Measurements from ENCODE around the gene MUC20.

The MUC20 gene

DNA sequence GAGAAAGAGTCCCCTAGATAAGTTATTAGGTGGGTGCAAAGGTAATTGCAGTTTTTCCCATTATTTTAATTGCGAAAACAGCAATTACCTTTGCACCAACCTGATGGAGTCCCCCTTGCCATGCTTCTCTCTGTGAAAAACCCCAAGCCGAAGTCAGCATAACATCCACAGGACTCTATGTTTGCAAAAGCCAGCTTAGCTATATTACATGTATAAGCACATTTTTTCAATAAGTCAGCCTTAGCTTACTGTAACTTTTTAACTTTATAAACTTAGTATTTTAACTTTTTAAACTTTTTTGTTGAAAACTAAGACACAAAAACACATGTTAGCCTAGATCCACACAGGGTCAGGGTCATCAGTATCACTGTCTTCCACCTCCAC is 21.4 kb upstream of the MUC20 start:
- Histone ChIP-seq H3K79me2 (ENCODE audit: insufficient read depth, low read depth) (no peaks in the 10 kb centered on the region), H3K4me2 (no peak overlapping the region), H3K4me3 (IDR thresholded peaks at IDR 0.05; ENCODE audit: insufficient read depth, low read depth, low read length) (no peak overlapping the region), H3K27ac (no peak overlapping the region), H3K4me1 (ENCODE audit: low read depth, poor library complexity, severe bottlenecking) (no peaks in the 10 kb centered on the region), H4K20me1 (ENCODE audit: insufficient read depth) (no peaks in the 10 kb centered on the region), H3K27me3 (ENCODE audit: insufficient read depth, low read depth) (no peaks in the 10 kb centered on the region), H3K36me3 (ENCODE audit: insufficient read depth) (no peaks in the 10 kb centered on the region), H3K9ac (no peak overlapping the region), H2AFZ (ENCODE audit: low read depth) (no peak overlapping the region)
- TF ChIP-seq CTCF (conservative IDR thresholded peaks at IDR 0.05; ENCODE audit: low read depth, low read length) = no peak

DNA sequence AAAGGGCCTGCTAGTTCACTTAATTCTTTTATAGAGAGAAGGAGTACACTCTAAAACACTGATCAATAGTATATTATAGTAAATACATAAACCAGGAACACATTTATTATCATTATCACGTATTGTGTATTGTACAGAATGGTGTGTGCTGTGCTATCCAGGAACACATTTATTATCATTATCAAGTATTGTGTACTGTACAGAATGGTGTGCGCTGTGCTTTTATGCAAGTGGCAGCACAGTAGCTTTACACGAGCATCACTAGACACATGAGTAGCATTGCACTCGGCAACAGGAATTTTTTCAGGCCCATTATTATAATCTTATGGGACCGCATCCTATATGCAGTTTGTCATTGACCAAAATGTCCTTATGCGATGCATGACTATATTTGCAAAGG is 20.9 kb upstream of the MUC20 start:
- Histone ChIP-seq H3K4me2 (no peak overlapping the region), H3K4me3 (IDR thresholded peaks at IDR 0.05; ENCODE audit: insufficient read depth, low read depth, low read length) (no peak overlapping the region), H3K4me1 (ENCODE audit: low read depth, poor library complexity, severe bottlenecking) (no peaks in the 10 kb centered on the region), H2AFZ (ENCODE audit: low read depth) (no peak overlapping the region), H4K20me1 (ENCODE audit: insufficient read depth) (no peaks in the 10 kb centered on the region), H3K27me3 (ENCODE audit: insufficient read depth, low read depth) (no peaks in the 10 kb centered on the region), H3K27ac (no peak overlapping the region), H3K36me3 (ENCODE audit: insufficient read depth) (no peaks in the 10 kb centered on the region), H3K79me2 (ENCODE audit: insufficient read depth, low read depth) (no peaks in the 10 kb centered on the region), H3K9ac (no peak overlapping the region)
- no peak for TF ChIP-seq CTCF (conservative IDR thresholded peaks at IDR 0.05; ENCODE audit: low read depth, low read length)

- no peak for TF ChIP-seq CTCF (conservative IDR thresholded peaks at IDR 0.05; ENCODE audit: low read depth, low read length)
- Histone ChIP-seq H3K36me3 (ENCODE audit: insufficient read depth) (no peaks in the 10 kb centered on the region), H3K9ac (no peak overlapping the region), H2AFZ (ENCODE audit: low read depth) (no peak overlapping the region), H3K4me3 (IDR thresholded peaks at IDR 0.05; ENCODE audit: insufficient read depth, low read depth, low read length) (no peak overlapping the region), H4K20me1 (ENCODE audit: insufficient read depth) (no peaks in the 10 kb centered on the region), H3K27ac (no peak overlapping the region), H3K4me1 (ENCODE audit: low read depth, poor library complexity, severe bottlenecking) (no peaks in the 10 kb centered on the region), H3K4me2 (no peak overlapping the region), H3K27me3 (ENCODE audit: insufficient read depth, low read depth) (no peaks in the 10 kb centered on the region), H3K79me2 (ENCODE audit: insufficient read depth, low read depth) (no peaks in the 10 kb centered on the region)
Observed at GRCh38 chr3:195700319-195700718, 20.5 kb upstream of the MUC20 start.

DNA sequence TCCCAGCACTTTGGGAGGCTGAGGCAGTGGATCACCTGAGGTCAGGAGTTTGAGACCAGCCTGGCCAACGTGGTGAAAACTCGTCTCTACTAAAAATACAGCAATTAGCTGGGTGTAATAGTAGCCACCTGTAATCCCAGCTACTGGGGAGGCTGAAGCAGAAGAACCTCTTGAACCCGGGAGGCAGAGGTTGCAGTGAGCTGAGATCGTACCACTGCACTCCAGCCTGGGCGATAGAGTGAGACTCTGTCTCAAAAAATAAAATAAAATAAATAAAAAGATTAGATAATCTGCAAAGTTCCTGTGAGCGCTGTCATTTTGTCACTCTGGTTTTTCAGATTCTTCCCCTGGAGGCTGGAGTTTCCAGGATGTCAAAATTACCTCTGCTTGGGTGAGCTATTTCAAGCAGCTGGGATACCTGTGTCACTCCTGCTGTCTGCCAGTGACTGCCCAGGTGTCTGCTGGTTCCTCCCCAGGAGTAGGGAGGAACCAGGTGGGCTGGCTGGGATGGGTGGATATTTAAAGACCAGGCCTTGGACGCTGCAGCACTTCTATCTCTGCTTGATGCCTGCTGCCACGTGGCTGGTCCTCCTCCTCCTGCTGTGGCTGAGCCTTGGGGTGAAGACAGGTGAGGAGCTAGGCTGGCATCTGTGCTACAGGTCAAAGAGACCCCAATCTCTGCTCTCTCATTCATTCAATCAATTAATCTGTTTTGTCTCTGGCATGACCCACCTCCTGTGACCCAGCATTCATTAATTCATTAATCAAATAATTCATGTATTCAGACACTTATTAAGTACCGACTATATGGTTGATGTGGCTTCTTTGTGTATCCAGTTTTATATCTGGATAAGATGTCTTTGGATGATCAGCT is 19.5 kb upstream of the MUC20 start:
- no peak overlapping the region for H3K4me3 ChIP-seq (IDR thresholded peaks at IDR 0.05; ENCODE audit: insufficient read depth, low read depth, low read length)
- H3K4me2 ChIP-seq = no peak overlapping the region
- H3K79me2 ChIP-seq (ENCODE audit: insufficient read depth, low read depth) = no peaks in the 10 kb centered on the region
- TF ChIP-seq CTCF (conservative IDR thresholded peaks at IDR 0.05; ENCODE audit: low read depth, low read length) = no peak
- no peak overlapping the region for H2AFZ ChIP-seq (ENCODE audit: low read depth)
- no peak overlapping the region for H3K27ac ChIP-seq
- no peaks in the 10 kb centered on the region for H4K20me1 ChIP-seq (ENCODE audit: insufficient read depth)
- no peaks in the 10 kb centered on the region for H3K36me3 ChIP-seq (ENCODE audit: insufficient read depth)
- no peaks in the 10 kb centered on the region for H3K27me3 ChIP-seq (ENCODE audit: insufficient read depth, low read depth)
- H3K4me1 ChIP-seq (ENCODE audit: low read depth, poor library complexity, severe bottlenecking) = no peaks in the 10 kb centered on the region
- no peak overlapping the region for H3K9ac ChIP-seq

Measured in KMS-11 (cell line).